Lower lobe of right lung (tissue), 2 donors: ENCODE measurements around the gene BEST2. TPM values are rescaled to one million over a fixed set of nuclear protein-coding genes. Genes with fewer than 3 reads are reported as not detected.

Experiments
- ATAC-seq, 2 donors: fragments of 200-7000 bp; cut with Tn5 transposase; one replicate each; pipeline ENCODE4 v1.9.1; 2020 to 2022; ENCODE audit warnings: mild to moderate bottlenecking in 2 of 2, moderate library complexity in 2 of 2
- DNase-seq: peaks from one replicate; pipeline ENCODE4 v3.0.0-alpha.2; 2020
- H3K27ac ChIP-seq: fragments of 200-600 bp; one replicate; pipeline ENCODE4 v1.8.0; 2022
- H3K27me3 ChIP-seq: fragments of 200-600 bp; one replicate; pipeline ENCODE4 v1.8.0; 2022; ENCODE audit warnings: low read depth
- H3K36me3 ChIP-seq: fragments of 200-600 bp; one replicate; pipeline ENCODE4 v1.8.0; 2022; ENCODE audit warnings: mild to moderate bottlenecking
- H3K4me1 ChIP-seq: fragments of 200-600 bp; one replicate; pipeline ENCODE4 v1.8.0; 2022
- H3K4me3 ChIP-seq: fragments of 200-600 bp; one replicate; pipeline ENCODE4 v1.8.0; 2022; ENCODE audit warnings: mild to moderate bottlenecking
- H3K9me3 ChIP-seq: fragments of 200-600 bp; one replicate; pipeline ENCODE4 v1.8.0; 2022
- CTCF ChIP-seq: fragments of 200-600 bp; IDR thresholded peaks from one replicate; pipeline ENCODE4 v1.8.0; 2022; ENCODE audit warnings: antibody characterized with exemption, mild to moderate bottlenecking
- intact Hi-C: fragments of 100-400 bp; cut with DNase I; formaldehyde crosslinking; loops from one replicate; pipeline ENCODE4 v1.11.0; 2022
- total RNA-seq: library from RNA; stranded (reverse); fragmentation: NEBNext Ultra II Directional; extraction: Animal tissue kit (Norgen Biotek cat#: 25700); gene quantifications from one replicate; pipeline ENCODE4 v1.2.1, GENCODE V29; 2021
- donor health status: DM: no; HTN: yes; CAD: no; lungs with severe emphysema.

BEST2 gene
- total RNA-seq, 1 donor from 2014 or later: not detected

GRCh38 chr19:12767150-12767549 is 15.6 kb downstream of the BEST2 start:
- Histone ChIP-seq H3K27me3 (no peaks in the 10 kb centered on the region), H3K4me1 (peaks cover 5% of the 10 kb centered on the region), H3K9me3 (no peaks in the 10 kb centered on the region), H3K27ac (no peak overlapping the region), H3K36me3 (peaks cover 45% of the 10 kb centered on the region), H3K4me3 (no peak overlapping the region)
- DNase-seq (no peak), ATAC-seq (no peak)
- no peak for TF ChIP-seq CTCF
- intact Hi-C loops: loop anchor here (10.0 kb wide), 1 partner anchor 78 kb away; no protein-coding TSS in a partner anchor

- peaks cover 40% of the 10 kb centered on the region for H3K36me3 ChIP-seq
- intact Hi-C loops: loop anchor here (10.0 kb wide), 1 partner anchor 77 kb away; no protein-coding TSS in a partner anchor
Measured at GRCh38 chr19:12767666-12768065, 16.1 kb downstream of the BEST2 start.

GRCh38 chr19:12769689-12770088 is 18.1 kb downstream of the BEST2 start:
- H3K36me3 ChIP-seq: peaks cover 29% of the 10 kb centered on the region
- H3K27me3 ChIP-seq: no peaks in the 10 kb centered on the region
- no peak overlapping the region for H3K27ac ChIP-seq
- H3K4me1 ChIP-seq: peaks cover 7% of the 10 kb centered on the region
- DNase-seq: peak; percentile 77
- H3K9me3 ChIP-seq: no peaks in the 10 kb centered on the region
- peak; percentile 6 for TF ChIP-seq CTCF
- no peak overlapping the region for H3K4me3 ChIP-seq
- intact Hi-C loops: loop anchor here (10.0 kb wide), 1 partner anchor 75 kb away; no protein-coding TSS in a partner anchor
- peak; percentile 78 to 80 for ATAC-seq

More at GRCh38 chr19:12767666-12768065, 16.1 kb downstream of the BEST2 start:
- no peaks in the 10 kb centered on the region for H3K27me3 ChIP-seq
- no peak for DNase-seq
- ATAC-seq: no peak
- no peak for TF ChIP-seq CTCF
- peaks cover 5% of the 10 kb centered on the region for H3K4me1 ChIP-seq
- H3K9me3 ChIP-seq: no peaks in the 10 kb centered on the region
- no peak overlapping the region for H3K27ac ChIP-seq
- no peak overlapping the region for H3K4me3 ChIP-seq

GRCh38 chr19:12770922-12771321 is 19.3 kb downstream of the BEST2 start:
- no peak for TF ChIP-seq CTCF
- H3K27ac ChIP-seq: no peak overlapping the region
- no peaks in the 10 kb centered on the region for H3K27me3 ChIP-seq
- ATAC-seq (no peak), DNase-seq (no peak)
- peaks cover 8% of the 10 kb centered on the region for H3K4me1 ChIP-seq
- H3K36me3 ChIP-seq: peaks cover 26% of the 10 kb centered on the region
- no peaks in the 10 kb centered on the region for H3K9me3 ChIP-seq
- H3K4me3 ChIP-seq: no peak overlapping the region
- intact Hi-C loops: no loop called here

- Histone ChIP-seq H3K36me3 (peaks cover 20% of the 10 kb centered on the region), H3K27ac (no peak overlapping the region), H3K9me3 (no peaks in the 10 kb centered on the region), H3K4me3 (no peak overlapping the region), H3K27me3 (no peaks in the 10 kb centered on the region), H3K4me1 (peaks cover 10% of the 10 kb centered on the region)
- intact Hi-C loops: no loop called here
- DNase-seq: no peak
- ATAC-seq: no peak
- TF ChIP-seq CTCF: no peak
Measured at GRCh38 chr19:12772323-12772722, 20.7 kb downstream of the BEST2 start.
